ENCODE measurements around the gene LRP10.

Gene LRP10

DNA sequence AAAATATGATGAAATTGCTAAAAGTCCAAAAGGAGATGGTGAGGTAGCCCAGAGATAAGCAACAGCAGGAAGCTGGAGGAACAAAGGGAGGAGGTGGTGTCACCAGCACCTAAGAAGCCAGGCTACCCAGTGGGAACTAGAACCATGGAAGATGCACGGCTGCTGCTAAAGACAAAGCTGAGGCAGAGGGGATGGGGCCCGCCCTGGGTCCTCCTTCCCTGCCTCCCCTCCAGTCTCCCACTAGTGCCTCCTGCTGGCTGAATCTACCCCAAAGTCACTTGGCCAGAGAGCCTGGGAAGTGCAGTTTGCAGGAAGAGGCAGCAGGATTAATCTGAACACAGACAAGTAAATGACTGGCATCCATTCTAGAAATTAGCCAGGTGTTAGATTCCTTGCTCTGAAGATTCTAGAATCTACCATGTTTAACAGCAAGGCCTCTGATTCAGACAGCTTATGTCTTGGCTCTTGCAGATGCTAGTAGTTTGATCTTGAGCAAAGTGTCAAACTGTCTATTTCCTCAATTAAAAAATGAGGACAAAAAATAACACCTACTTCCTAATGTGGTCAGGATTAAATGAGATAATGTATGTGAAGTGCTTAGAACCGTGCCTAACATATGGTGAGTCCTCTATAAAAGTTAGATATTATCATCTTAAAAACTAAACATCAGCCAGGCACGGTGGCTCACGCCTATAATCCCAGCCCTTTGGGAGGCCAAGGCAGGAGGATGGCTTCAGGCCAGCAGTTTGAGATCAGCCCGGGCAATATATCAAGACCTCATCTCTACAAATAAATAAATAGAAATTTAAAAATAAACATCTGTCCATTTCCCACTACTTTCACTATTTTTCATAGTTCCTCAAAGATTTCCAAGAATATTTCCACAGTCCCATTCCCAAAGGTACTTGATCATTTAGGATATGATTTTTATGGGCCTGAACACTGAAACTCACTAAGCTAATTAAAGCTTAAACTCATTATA lies 5.8 kb upstream of the LRP10 start:
- no peak for DNase-seq (ENCODE audit: low spot score)

DNA sequence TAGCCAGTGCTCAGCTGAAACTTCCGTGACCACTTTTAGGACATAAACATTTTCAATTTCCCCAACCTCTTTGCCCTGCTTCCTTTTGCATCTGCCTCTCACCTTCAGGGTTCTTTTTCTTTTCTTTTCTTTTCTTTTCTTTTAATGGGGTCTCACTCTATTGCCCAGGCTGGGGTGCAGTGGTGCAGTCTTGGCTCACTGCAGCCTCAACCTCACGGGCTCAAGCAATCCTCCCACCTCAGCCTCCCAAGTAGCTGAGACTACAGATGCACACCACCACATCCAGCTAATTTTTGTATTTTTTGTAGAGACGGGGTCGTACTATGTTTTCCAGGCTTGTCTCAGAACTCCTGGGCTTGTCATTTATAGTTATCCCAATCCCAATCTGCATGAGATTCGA lies 4.7 kb upstream of the LRP10 start:
- DNase-seq (ENCODE audit: low spot score), result no peak

DNA sequence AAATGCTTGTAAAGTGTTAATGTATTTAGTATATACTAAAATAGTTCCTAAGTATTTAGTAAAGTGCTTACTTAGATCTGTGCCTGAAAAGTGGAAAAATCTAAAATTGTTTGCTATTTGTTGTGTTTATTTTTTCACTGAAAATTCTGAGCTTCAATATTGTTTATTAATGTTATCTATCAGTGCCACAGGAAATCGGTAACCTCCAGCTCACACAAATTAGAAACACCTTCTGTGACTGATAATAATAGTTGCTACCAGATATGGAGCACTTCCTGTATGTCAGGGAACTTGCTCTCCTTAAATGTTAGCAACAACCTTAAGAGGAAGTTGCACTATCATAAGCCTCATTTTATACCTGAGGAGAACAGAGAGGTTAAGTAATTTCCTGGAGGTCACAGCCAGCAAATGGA lies 723 bp upstream of the LRP10 start:
- DNase-seq (ENCODE audit: low spot score), result peak; percentile 70

DNA sequence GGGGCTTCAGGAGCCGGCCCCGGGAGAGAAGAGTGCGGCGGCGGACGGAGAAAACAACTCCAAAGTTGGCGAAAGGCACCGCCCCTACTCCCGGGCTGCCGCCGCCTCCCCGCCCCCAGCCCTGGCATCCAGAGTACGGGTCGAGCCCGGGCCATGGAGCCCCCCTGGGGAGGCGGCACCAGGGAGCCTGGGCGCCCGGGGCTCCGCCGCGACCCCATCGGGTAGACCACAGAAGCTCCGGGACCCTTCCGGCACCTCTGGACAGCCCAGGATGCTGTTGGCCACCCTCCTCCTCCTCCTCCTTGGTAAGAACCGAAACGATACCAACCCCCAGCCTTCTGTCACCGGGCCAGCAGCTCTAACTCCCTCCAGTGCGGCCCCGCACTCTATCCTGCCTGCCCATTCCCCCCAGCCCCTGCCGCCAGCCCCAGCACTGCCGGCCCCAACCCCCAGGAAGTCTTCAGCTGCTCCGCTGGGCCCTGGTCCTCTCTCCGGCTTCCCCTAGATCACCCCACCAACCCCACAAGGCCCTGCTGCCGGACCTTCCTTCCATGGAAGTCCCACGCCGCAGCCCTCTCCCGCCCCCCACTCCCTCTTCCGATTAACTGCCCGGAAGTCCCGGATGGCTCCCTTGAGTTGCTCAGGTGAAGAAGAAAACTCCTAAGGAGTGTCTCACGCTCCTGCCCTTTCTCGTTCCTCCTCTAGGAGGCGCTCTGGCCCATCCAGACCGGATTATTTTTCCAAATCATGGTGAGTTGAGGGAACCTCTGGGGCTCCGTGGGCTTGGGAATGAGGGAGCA lies 693 bp downstream of the LRP10 start:
- peak; percentile 88 for DNase-seq (ENCODE audit: low spot score)

DNA sequence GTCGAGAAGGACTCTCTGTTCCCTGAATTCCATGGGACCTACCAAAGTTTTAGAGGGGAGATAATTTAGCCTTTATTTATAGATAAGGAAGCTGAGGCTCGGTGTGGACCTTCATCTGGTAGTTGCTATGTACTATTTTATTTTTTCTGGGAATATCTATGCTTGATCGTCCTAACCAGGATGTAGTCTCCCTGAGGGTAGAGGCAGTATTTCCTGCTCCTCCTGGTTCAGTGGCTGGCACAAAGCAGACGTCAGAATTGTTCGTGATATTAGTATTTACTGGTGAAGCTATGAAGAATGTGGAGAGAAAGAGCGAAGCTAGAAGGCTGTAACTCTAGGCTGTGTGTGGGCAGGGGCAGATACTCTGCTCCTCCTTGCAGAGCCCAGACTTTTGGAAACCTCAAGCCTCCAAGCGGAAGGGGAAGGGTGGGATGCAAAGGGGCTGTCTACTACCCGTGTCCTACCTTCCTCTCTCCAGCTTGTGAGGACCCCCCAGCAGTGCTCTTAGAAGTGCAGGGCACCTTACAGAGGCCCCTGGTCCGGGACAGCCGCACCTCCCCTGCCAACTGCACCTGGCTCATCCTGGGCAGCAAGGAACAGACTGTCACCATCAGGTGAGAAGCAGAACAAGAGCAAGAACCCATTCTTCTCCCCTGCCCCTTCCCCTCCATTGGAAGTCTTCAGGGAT lies 1.4 kb downstream of the LRP10 start:
- DNase-seq (ENCODE audit: low spot score), result no peak

DNA sequence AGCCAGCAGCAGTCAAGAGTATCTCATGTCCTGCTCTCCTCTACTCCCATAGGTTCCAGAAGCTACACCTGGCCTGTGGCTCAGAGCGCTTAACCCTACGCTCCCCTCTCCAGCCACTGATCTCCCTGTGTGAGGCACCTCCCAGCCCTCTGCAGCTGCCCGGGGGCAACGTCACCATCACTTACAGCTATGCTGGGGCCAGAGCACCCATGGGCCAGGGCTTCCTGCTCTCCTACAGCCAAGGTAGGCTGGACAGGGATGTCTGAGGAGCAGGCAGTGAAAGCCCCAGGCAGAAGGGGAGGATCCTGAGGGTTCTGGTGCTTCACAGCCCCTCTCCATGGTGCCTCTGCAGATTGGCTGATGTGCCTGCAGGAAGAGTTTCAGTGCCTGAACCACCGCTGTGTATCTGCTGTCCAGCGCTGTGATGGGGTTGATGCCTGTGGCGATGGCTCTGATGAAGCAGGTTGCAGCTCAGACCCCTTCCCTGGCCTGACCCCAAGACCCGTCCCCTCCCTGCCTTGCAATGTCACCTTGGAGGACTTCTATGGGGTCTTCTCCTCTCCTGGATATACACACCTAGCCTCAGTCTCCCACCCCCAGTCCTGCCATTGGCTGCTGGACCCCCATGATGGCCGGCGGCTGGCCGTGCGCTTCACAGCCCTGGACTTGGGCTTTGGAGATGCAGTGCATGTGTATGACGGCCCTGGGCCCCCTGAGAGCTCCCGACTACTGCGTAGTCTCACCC lies 3.6 kb downstream of the LRP10 start:
- no peak for DNase-seq (ENCODE audit: low spot score)

DNA sequence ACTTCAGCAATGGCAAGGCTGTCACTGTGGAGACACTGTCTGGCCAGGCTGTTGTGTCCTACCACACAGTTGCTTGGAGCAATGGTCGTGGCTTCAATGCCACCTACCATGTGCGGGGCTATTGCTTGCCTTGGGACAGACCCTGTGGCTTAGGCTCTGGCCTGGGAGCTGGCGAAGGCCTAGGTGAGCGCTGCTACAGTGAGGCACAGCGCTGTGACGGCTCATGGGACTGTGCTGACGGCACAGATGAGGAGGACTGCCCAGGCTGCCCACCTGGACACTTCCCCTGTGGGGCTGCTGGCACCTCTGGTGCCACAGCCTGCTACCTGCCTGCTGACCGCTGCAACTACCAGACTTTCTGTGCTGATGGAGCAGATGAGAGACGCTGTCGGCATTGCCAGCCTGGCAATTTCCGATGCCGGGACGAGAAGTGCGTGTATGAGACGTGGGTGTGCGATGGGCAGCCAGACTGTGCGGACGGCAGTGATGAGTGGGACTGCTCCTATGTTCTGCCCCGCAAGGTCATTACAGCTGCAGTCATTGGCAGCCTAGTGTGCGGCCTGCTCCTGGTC lies 4.3 kb downstream of the LRP10 start:
- no peak for DNase-seq (ENCODE audit: low spot score)

DNA sequence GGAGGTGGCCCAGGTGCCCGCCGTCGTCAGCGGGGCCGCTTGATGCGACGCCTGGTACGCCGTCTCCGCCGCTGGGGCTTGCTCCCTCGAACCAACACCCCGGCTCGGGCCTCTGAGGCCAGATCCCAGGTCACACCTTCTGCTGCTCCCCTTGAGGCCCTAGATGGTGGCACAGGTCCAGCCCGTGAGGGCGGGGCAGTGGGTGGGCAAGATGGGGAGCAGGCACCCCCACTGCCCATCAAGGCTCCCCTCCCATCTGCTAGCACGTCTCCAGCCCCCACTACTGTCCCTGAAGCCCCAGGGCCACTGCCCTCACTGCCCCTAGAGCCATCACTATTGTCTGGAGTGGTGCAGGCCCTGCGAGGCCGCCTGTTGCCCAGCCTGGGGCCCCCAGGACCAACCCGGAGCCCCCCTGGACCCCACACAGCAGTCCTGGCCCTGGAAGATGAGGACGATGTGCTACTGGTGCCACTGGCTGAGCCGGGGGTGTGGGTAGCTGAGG lies 5.5 kb downstream of the LRP10 start:
- no peak for DNase-seq (ENCODE audit: low spot score)

DNA sequence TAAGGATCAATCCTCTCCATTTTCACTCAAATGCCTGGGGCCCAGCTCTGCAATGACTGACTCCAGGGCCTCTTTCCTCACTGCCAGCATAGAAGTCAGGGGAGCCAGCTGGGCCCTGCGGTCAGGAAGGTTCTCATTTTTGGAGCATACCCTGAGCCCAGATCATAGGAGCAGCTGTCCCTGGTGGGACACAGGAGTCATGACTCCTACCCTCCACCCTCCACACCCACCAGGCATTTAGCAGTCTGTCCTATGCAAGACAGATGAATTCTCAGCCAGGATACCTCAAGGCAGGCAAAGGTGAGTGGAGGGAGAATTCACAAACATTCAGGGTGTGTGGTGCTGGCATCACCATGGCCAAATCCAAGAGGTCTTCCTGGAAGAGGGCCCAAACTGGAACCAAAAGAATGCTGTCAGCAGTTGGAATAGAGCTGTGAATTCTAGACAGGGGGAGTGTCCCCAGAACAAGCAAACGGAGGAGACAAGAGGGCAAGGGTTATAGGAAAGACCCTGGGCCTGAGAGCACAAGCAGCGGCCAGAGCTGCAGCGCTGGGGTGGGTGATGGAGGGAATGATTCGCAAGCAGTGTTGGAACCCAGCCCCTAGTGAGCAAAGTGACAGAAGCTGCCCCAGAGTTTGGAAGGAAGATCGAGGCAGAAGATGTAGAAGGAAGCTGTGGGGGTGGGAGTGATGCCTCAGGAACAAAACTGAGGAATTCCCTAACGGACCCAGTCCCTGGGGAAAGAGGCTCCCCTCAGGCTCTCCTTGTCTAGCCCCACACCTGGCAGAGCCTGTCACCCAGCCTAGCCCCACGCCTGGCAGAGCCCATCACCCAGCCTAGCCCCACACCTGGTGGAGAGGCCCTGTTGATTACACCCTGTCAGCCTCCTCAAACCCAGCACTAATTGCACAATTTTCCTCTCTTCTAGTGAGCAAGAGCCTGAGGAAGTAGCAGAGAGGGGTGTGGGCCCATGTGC lies 7.0 kb downstream of the LRP10 start:
- DNase-seq (ENCODE audit: low spot score), result no peak

DNA sequence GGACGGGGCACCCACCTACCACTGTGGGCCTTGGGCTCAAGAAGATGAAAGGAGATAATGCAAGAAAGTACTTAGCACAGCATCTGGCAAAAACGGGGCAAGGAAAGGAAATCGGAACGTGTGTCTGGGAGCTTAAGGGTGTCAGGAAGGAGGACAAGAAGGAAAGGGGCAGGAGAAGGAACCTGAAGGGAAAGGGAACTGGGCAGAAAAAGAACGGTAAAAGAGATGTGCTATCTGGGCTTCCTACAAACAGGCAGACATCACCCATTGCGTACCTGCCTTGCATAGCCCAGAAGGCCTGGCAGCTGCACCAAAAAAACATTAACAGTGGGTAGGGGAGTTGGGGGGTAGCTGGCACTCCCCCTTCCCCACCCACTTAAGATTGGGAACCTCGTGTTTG lies 10.5 kb downstream of the LRP10 start:
- DNase-seq (ENCODE audit: low spot score), result no peak

DNA sequence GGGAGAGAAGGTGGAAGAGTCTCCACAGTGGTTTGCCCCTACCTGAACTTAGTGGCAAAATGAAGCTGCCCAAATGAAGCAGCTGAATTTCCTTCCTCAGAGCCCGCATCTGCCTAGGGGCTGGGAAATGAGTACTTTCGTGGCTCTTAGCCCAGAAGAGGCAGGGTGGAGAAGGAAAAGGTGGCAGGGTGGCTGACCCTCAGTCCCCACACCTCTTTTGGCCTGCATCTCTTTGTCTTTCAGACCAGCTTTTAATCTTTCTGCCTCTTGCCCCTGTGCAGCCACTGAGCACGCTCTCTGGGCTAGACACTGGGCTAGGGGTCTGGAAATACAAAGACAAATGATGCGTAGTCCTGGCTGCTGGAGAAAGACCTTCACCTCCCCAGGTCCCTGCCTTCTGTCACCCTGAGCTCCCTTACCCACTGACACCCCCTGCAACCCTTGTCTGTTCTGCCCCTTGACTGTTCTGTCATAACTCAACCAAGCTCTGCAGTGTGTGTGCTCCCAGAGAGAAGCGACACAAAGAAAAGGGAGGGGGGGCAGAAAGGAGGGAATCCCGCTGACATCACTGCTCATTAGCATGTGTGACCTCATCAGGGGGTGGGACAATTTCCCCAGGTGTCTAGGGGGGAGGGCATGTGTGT lies 11.1 kb downstream of the LRP10 start:
- DNase-seq (ENCODE audit: low spot score), result no peak

DNA sequence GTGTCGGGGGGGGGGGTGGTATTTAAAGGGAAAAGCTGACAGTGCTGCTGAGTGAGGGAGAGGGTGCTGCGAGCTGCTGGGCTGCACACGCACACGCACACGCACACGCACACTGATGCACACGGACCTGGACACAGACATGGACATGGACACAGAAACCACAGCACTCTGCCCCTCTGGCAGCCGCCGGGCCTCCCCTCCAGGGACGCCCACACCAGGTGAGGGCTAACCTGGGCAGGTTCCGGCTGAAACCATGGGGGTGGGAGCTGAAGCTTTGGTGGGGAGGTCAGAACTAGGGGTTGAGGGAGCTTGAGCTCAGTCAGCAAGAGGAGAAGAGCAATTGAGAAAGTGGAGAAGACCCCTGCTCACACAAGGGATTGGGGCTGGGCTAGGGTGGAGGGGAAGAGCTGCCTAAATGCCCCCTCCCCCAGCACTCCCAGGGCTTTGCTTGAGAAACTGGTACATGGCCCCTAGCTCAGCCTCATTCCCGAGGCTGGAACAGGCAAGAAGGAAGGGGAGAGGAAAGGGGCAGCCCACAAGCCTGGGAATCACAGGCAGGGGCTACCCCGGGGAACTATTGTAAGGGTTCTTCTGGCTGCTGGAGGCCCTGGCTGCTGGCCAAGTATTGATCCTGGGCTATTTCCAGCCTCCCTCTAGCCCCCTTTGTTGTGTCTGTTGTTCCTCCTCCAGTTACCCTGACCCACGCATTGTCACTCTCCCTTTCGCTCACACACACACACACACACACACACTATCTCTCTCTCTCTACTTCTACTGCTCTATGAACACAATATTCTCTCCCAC lies 11.8 kb downstream of the LRP10 start, which contains the start of gene REM2:
Gene REM2, plus strand, starts transcription at position 50 of the 804 bp plus-strand sequence. Its CDS starts 66 bp downstream, at position 116.
- DNase-seq (ENCODE audit: low spot score), result no peak

DNA sequence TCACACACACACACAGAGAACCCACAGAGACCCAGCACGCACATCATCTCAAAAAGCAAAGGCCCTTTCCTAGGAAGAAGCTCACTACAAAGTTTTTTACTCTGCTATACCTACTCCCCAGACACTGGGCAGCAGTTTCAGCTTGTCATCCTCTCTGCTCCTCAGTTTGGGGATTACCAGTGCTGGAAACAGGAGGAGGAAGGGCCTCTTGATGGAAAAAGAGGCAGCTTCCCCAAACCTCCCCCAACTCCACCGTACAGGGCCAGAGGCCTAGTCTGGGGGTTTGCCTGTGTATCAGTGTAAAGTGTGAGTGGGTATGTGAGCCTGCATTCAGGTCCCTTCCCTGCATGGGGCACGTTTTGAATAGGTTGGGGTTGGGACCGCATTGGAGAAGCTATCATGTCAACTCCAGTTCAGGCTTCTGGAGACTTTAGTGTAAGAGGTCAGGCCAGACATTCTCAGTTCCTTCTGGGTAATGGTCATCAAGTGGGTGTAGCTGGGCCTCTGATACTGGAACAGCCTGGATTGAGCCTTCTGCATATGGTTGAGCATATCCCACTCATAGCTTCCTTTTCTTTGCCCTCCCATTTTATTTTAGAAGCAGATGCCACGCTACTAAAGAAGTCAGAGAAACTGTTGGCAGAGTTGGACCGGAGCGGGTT lies 12.7 kb downstream of the LRP10 start:
- DNase-seq (ENCODE audit: low spot score), result no peak

DNA sequence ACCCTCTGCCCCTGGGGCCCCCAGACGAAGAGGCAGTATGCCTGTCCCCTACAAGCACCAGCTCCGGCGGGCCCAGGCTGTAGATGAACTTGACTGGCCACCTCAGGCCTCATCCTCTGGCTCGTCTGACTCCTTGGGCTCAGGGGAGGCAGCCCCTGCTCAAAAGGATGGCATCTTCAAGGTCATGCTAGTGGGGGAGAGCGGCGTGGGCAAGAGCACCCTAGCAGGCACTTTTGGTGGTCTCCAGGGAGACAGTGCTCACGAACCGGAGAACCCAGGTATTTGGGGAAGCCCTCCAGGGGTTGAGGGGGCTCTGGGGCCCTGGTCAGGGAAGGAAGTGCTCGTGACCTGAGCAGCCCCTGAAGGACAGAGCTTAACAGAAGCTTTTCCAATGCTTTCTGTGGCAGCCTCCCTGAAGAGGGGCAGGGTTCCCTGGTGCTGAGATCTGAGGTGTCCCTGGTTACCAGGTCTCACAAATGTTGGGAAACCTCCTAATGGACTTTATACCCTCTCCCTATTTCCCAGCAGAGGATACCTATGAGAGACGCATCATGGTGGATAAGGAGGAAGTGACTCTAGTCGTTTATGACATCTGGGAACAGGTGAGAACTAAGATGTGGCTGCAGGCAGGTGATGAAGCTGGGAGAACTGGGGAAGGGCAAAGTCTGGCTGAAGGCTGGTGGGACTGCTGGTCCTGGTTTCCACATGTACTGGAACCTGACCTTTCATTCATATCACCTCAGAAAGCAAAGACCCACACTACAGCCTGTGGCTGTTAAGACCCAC lies 13.4 kb downstream of the LRP10 start:
- DNase-seq (ENCODE audit: low spot score), result no peak

DNA sequence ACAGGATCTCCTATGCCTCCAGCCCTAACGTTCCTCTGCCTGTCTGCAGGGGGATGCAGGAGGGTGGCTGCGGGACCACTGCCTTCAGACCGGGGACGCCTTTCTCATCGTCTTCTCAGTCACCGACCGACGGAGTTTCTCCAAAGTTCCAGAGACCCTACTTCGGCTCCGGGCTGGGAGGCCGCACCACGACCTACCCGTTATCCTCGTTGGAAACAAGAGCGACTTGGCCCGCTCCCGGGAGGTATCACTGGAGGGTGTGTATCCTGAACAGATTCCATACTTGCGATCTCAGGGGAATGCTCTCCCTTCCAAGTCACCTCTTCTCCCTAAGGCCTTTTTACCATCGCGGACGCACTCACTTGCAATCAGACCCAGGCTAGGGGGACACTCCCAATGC lies 14.4 kb downstream of the LRP10 start:
- DNase-seq (ENCODE audit: low spot score), result no peak

DNA sequence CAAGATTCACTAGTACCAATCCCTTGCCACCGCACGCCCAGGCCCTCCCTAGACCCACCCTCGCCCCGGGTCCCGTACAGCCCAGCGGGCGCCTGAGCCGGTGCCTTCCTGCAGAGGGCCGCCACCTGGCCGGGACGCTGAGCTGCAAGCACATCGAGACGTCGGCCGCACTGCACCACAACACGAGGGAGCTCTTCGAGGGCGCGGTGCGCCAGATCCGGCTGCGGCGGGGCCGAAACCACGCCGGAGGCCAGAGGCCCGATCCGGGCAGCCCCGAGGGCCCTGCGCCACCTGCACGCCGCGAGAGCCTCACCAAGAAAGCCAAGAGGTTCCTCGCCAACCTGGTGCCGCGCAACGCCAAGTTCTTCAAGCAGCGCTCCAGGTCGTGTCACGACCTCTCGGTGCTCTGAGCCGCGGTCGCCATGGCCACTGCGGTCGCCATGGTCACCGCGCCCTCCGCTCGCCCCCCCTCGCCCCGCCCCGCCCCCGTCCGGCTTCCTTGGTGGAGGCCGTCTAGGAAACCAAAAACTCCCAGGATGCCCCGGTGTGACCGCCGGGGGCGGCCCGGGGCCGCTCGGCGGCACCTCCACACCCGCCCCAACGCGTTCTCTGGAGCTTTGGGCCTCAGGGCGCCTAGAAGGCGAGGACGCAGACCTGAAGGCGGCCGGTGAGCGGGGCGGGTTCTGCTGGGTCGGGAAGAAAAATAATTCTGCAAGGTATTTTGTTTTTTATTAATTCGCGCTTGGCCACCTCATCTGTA lies 15.1 kb downstream of the LRP10 start:
- peak; percentile 78 for DNase-seq (ENCODE audit: low spot score)
